Stimulated activated naive CD8-positive, alpha-beta T cell treated with anti-CD3 and anti-CD28 coated beads, Interleukin-15, amount 100 ng/mL, for 72 hours (primary cell): Measurements from ENCODE around the gene TEPSIN.

Experiments used
- ATAC-seq: fragments of 150-1000 bp; cut with Tn5 transposase; 2 replicates; pipeline ENCODE4 v1.10.0; 2021; ENCODE audit warnings: mild to moderate bottlenecking, moderate library complexity
- DNase-seq, 2 donors: peaks; one replicate each; pipeline ENCODE4 v3.0.0; 2021 to 2022
- H3K27ac Mint-ChIP-seq, 2 donors: one replicate each; pipeline ENCODE4 v1.8.0; 2022; ENCODE audit warnings: mild to moderate bottlenecking in 2 of 2, mixed read lengths in 2 of 2, moderate library complexity in 2 of 2
- H3K27me3 Mint-ChIP-seq: one replicate; pipeline ENCODE4 v1.8.0; 2022; ENCODE audit warnings: mixed read lengths
- H3K4me1 Mint-ChIP-seq: one replicate; pipeline ENCODE4 v1.8.0; 2022; ENCODE audit warnings: mild to moderate bottlenecking, mixed read lengths
- H3K4me3 Mint-ChIP-seq, 2 donors: one replicate each; pipeline ENCODE4 v1.8.0; 2022; ENCODE audit warnings: mild to moderate bottlenecking in 2 of 2, mixed read lengths in 2 of 2, moderate library complexity in 1 of 2
- H3K9me3 Mint-ChIP-seq, 2 donors: one replicate each; pipeline ENCODE4 v1.8.0; 2022; ENCODE audit warnings: mixed read lengths in 2 of 2

The TEPSIN gene

DNA sequence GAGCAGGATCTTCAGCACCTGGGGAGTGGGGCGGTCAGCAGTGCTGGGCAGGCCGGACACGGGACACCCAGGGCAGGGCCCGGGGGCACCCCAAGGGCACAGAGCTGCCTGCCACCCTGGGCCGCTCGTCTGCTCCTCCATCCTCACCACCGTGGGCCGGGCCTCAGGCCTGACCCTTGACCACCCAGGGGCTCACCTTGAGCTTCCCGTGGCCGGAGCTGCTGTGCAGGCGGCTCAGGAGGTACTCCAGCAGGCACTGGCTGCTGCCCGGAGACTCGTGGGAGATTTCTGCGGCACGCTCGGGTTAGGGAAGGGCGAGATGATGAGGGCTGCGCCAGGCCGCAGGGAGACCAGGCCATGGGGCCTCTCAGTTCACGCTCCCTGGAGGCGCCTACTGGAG, 2.1 kb downstream of the TEPSIN start:
- H3K27me3 Mint-ChIP-seq, result no peaks in the 10 kb centered on the region
- H3K4me1 Mint-ChIP-seq, result peaks cover 57% of the 10 kb centered on the region
- no peak overlapping the region for H3K27ac Mint-ChIP-seq
- DNase-seq (no peak), ATAC-seq (no peak)
- no peak overlapping the region for H3K4me3 Mint-ChIP-seq
- H3K9me3 Mint-ChIP-seq, result no peaks in the 10 kb centered on the region

DNA sequence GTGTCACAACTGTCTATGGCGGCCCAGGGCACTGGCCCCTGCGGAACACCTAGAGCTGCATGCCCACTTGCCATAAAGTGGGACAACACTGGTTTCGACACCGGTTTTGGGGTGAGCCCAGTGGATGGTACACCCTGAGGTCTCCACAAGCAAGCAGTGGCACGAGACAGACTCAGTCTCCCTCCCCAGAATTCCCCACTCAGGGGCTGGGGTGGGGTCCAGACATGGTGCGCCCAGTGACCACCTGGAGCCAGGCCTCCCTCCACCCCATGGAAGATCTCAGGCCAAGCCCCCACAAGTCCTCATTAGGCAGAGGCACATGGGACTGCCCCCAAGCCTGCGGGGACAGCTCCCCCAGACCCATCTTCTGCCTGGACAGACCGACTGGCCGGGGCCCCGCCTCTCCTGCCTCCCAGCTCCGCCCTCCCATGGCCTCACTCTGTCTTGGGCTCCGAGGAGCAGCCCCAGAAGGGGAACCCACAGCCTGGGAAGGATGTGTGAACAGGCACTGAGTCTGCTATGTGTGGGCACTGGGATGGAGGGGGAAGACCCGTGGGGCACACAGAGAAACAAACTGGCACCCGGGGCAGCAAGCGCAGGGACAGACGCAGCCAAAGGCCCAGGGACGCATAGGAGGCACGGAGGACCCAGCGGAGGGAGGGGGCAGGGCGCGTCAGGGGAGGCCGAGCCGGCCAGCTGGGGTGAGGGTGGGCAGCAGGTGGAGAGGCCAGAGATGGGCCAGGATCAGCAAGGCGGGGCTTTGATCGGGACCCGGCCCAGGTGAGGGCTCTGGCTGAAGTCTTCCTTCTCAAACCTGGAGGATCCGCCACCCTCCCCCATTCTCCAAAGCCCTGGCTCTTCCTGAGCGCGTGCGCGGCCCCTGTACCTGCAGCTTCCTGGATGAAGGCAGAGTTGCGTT, 2.8 kb downstream of the TEPSIN start:
- ATAC-seq (no peak), DNase-seq (no peak)
- H3K4me3 Mint-ChIP-seq, result peak overlapping the region in 1 of 2 donors; percentile 45
- H3K27ac Mint-ChIP-seq, result peak overlapping the region in 1 of 2 donors; percentile 57
- peaks cover 50% of the 10 kb centered on the region for H3K4me1 Mint-ChIP-seq
- H3K27me3 Mint-ChIP-seq, result no peaks in the 10 kb centered on the region
- no peaks in the 10 kb centered on the region for H3K9me3 Mint-ChIP-seq

DNA sequence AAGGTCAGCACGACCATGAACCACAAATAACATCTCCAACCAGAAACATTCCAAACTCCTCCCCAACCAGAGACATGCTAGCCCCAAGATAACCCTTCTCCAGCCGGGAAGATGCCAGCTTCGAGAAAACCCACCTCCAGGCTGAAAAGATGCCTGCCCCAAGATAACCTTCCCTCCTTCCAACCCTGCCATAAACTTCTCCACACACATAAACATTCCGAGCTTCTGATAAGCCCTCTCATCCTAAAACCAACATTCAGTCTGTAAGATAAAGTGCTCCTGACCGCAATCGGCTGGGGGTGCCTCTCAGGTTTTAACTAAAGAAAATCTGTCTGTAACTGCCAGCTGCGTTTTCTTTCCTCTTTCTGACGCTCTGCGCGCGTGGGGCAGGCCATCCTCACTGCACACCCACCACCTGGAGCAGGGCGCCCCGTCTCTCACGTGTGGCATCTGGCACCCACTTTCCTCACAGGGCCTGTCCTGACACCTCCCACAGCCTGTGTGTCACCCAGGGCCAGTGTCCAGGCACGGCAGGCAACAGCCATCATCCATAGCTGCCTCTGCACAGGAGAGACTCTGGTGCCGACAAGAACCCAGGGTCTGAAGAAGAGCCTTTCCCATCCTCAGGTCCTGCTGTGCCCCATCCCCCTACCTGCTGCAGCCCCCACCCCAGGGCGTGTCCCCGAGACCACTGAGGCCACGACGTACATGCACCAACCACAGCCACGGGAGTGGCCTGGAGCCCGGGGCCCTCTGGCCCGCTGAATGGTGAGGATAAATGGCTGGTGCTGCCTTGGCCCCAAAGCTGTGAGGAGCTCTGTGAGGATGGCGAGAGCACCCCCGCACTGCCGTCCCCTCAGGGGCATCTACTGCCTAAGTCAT, 3.7 kb downstream of the TEPSIN start:
- Mint-ChIP-seq H3K27ac (peak overlapping the region in 1 of 2 donors; percentile 8), H3K4me3 (no peak overlapping the region), H3K27me3 (no peaks in the 10 kb centered on the region), H3K4me1 (peaks cover 41% of the 10 kb centered on the region), H3K9me3 (no peaks in the 10 kb centered on the region)
- DNase-seq (no peak), ATAC-seq (no peak)

DNA sequence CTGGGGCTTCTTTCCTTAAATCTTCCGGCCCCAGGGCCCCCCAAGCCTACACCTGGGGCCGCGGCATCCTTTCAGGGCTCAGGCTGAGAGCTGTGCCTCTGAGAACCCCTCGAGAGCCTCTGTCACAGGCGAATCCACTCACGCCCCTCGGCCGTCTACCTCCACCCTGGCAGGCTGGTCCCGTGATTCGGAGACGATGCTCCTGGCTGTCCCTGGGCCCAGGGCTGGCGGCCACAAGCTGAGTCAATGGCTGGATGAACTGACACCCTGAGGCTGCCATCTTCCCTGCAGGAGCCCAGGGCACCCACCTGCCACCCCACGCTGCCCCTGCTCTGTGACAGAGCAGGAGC, 4.4 kb downstream of the TEPSIN start:
- Mint-ChIP-seq H3K4me3 (no peak overlapping the region), H3K27ac (no peak overlapping the region), H3K4me1 (peaks cover 36% of the 10 kb centered on the region), H3K27me3 (no peaks in the 10 kb centered on the region), H3K9me3 (no peaks in the 10 kb centered on the region)
- DNase-seq, result no peak
- ATAC-seq, result no peak

DNA sequence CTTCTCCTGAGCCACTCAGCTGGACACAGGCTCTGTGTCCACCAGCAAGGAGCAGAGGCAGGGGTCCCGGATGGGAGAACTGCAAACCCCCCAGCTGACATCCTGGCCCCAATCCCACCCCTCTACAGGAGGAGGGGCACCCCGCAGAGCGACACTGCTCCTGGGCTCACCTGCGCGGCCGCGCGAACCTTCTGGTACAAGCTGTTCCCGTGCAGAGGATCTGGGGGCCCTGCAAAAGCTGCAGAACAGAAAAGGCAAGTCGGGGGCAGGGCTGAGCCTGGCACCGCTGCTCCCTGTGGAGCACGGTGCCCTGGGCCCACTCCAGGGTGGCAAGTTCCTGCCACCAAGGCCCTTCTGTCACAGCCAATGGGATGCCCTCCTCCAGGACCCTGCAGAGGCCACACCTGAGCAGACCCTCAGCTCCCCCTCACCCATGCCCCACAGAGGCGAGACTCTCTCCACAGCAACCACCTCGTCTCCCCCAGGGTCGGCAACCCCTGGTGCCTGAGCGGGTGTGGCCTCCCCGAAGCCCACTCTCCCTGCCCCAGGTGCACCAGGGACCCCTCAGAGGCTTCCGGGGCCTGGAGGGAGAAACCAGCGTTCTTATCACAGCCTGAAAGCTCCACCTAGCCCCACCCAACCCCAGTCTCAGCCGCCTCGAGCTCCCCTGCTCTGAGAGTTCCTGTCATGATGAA, 4.9 kb downstream of the TEPSIN start:
- ATAC-seq, result no peak

DNA sequence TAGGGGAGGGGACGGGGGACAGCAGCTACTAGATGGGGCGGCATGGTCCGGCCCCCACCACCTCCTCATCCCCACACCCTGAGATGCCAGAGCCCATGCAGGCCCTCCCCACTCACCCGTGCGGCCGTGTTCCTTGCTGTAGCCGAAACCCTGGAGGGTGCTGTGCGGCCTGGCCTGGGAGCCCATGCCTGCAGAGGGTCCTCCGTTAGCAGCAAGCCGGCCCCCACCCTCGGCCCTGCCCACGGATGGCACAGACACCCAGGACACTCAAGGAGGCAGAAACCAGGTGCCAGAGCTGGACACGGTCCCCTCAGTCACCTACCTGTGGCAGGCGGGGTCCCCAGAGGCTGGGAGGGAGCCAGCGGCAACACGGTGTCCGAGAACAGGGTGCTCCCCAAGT, 5.5 kb downstream of the TEPSIN start:
- Mint-ChIP-seq H3K4me1 (peaks cover 36% of the 10 kb centered on the region), H3K4me3 (no peak overlapping the region), H3K27me3 (no peaks in the 10 kb centered on the region), H3K27ac (no peak overlapping the region), H3K9me3 (no peaks in the 10 kb centered on the region)
- no peak for DNase-seq
- peak; percentile 19 for ATAC-seq

More for the DNA sequence above, 4.9 kb downstream of the TEPSIN start:
- no peaks in the 10 kb centered on the region for H3K27me3 Mint-ChIP-seq
- no peak overlapping the region for H3K4me3 Mint-ChIP-seq
- peaks cover 36% of the 10 kb centered on the region for H3K4me1 Mint-ChIP-seq
- no peak for DNase-seq
- no peaks in the 10 kb centered on the region for H3K9me3 Mint-ChIP-seq
- peak overlapping the region in 1 of 2 donors; percentile 34 for H3K27ac Mint-ChIP-seq

DNA sequence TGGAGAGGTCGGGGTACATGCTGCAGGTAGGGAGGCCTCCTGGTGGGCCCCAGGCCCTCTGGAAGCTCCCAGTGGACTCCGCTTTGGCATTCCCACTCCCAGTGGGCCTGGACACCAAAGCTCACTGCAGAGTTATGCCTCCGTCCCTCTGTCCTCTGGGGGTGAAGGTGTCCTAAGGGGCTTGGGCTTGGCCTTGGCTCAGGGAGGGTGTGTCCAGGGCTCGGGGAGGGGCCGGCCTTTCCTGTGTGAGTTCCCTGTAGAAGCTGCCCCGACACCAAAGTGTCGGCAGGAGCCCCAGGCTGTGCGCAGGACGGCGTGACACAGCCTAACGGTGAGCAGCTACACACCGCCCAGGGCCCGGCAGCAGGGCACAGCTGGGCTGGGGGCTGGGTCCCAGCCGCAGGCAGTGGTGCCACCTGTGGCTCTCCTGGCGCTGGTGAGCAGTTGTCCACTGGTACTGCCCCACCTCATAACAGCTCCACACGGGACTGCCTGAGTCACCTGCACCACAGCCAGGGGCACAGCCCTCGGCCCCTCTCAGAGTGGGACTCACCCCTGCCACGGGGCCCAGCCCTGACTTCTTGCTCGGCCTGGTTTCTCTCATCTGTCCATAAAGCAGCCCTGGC, 6.1 kb downstream of the TEPSIN start:
- Mint-ChIP-seq H3K27ac (no peak overlapping the region), H3K27me3 (no peaks in the 10 kb centered on the region), H3K4me3 (no peak overlapping the region), H3K9me3 (no peaks in the 10 kb centered on the region), H3K4me1 (peaks cover 38% of the 10 kb centered on the region)
- DNase-seq, result no peak
- peak; percentile 9 for ATAC-seq

DNA sequence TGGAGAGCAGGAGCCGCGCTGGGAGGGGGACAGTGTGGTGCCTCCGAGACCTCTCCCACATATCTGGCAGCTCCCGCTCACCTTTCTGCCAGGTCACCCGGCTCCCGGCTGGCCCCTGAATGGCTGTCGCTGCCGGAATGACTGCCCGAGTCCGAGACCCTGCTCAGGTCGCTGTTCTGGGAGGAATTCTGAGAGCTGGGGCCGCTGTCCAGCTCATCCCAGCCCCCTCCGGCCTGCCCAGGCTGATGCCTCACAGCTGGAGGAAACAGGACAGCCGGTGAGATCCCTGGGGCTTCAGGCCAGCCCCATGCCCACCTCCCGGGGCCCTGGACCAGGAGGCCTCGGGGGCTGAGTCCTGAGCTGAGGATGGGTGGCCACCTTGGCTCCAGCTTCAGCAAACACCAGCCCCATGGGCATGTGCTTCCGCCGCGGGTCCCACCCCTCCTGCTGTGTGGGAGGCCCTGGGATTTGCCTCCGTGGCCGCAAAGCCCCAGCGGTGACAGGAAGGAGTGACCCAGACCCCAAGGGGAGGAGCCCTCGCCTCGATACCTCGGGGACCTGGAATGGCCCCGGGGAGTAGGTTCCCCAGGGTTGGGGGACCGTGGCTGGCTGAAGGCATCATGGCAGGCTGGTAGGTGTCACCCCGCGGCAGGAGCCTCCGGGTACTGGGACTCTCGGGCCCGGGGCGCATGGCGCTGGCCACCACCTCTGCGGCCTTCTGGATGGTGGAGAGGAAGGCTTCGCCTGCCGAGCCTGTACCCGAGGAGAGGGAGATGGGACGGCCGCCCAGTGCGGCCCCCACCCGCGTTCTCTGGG, 6.9 kb downstream of the TEPSIN start:
- no peak for ATAC-seq
- peaks cover 34% of the 10 kb centered on the region for H3K4me1 Mint-ChIP-seq

DNA sequence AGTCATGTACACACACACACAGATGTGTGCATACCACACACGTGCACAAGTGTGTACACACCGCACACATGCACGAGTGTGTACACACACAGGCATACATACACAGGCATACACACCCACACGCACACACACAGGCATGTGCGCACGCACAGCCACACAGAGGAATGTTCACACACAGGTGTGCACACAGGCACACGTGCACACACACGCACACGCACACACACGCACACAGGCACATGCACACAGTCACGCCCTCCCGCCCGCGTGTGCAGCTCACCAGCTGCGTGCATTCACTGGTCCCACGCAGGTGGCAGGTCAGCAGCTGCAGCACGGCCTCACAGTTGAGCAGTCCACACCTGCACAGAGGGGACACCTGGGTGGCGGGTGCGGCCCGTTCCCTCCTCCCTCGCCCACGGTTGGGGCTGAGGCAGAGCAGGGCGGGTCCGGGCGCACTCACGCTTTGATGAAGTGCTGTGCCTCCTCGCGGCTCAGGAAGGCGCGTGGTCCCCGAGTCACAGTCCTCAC, 7.7 kb downstream of the TEPSIN start:
- no peaks in the 10 kb centered on the region for H3K27me3 Mint-ChIP-seq
- H3K27ac Mint-ChIP-seq, result no peak overlapping the region
- DNase-seq, result no peak
- no peak for ATAC-seq
- no peaks in the 10 kb centered on the region for H3K9me3 Mint-ChIP-seq
- no peak overlapping the region for H3K4me3 Mint-ChIP-seq
- peaks cover 26% of the 10 kb centered on the region for H3K4me1 Mint-ChIP-seq

More for the DNA sequence above, 6.9 kb downstream of the TEPSIN start:
- H3K27ac Mint-ChIP-seq, result no peak overlapping the region
- no peaks in the 10 kb centered on the region for H3K27me3 Mint-ChIP-seq
- no peak overlapping the region for H3K4me3 Mint-ChIP-seq
- no peak for DNase-seq
- no peaks in the 10 kb centered on the region for H3K9me3 Mint-ChIP-seq

DNA sequence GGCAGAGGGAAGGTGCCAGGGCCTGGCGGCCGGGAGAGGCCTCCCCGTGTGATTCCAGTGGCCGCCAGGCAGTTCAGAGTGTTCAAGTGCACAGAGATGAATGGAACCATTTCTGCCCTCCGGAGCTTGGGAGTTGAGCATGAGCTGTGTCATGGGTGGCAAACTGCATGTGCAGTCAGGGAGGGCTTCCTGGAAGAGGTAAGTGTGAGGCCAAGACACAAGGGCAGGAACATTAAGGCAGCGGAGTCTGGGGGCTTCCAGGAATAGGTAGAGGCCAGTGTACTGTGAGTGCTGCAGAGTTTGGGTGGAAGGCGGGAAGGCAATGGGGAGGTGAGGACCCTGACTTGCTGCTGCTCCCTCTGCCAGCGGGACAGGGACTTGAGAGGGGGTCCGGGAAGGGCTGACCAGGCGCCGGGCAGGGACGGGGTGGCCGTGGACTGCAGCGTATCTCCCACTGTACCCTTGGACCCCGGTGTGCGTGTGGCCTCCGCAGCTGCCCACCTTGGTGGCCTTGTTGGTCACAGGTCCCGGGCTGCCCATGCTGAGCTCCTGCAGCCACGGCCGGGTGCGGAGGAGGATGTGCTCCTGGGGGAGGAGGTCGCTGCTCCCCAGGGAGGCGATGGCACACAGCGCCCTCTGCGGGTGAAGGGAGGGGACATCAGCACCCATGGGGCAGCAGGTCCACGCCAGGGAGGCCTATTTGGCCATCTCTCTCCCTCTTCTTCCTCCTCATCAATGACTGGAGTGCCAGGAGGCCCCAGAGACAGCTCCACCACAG, 8.6 kb downstream of the TEPSIN start:
- H3K9me3 Mint-ChIP-seq, result no peaks in the 10 kb centered on the region
- H3K27ac Mint-ChIP-seq, result peak overlapping the region in 1 of 2 donors; percentile 58
- H3K4me1 Mint-ChIP-seq, result peaks cover 17% of the 10 kb centered on the region
- no peak overlapping the region for H3K4me3 Mint-ChIP-seq
- ATAC-seq (no peak), DNase-seq (no peak)
- no peaks in the 10 kb centered on the region for H3K27me3 Mint-ChIP-seq

DNA sequence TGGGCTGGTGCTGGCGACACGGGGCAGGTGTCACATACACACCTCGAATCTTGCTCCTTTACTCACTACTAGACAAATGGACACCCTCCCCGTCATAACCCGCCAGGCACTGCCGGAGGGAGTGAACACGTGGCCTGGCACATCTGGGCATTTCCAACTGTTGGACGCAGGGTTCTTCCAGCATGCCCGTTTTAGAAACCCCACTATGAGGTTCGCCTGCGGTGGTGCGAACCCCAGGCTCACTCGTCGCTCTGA, 9.3 kb downstream of the TEPSIN start:
- no peak for DNase-seq
- H3K4me3 Mint-ChIP-seq, result no peak overlapping the region
- H3K9me3 Mint-ChIP-seq, result no peaks in the 10 kb centered on the region
- H3K4me1 Mint-ChIP-seq, result peaks cover 10% of the 10 kb centered on the region
- H3K27me3 Mint-ChIP-seq, result no peaks in the 10 kb centered on the region
- H3K27ac Mint-ChIP-seq, result no peak overlapping the region
- ATAC-seq, result no peak

DNA sequence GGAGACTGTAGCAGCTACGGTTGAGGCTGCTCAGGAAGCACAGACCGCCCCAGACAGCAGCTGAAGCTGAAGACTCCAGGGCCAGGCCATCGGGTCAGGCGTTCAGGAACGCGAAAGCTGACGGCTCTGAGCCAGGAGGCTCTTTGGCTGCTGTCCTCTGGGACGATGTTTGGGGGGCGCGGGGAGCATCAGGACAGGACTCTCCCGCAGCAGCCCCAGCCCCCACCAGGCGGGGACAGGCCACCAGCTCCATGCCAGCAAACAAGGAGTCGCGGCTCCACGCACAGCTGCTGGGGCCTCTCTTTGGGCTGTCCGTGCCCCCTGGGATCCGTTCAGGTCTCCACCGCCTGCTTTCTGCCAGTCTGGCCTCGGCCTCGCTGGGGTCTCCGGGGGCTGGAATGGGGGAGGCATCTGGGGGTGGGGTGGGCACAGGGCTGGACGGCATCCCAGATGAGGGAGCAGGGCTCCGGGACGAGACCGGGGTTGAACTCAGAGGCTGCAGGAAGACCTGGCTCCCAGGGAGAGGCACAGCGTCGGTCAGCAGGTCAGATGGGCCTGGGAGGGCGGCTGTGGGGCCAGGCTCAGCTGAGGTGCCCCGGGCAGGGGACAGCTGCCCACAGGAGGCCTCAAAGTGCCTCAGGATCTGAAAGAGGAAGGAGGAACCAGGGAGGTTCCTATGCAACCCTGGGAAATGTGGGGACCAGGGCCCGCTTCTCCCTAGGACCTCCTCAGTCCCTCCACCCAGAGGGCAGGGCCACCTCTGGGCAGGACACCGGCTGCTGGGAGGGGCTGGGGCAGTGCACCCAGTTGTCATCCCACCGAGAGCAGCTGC, 9.8 kb downstream of the TEPSIN start:
- H3K27ac Mint-ChIP-seq, result no peak overlapping the region
- ATAC-seq (no peak), DNase-seq (no peak)
- H3K9me3 Mint-ChIP-seq, result no peaks in the 10 kb centered on the region
- H3K4me1 Mint-ChIP-seq, result peaks cover 9% of the 10 kb centered on the region
- no peak overlapping the region for H3K4me3 Mint-ChIP-seq
- no peaks in the 10 kb centered on the region for H3K27me3 Mint-ChIP-seq

DNA sequence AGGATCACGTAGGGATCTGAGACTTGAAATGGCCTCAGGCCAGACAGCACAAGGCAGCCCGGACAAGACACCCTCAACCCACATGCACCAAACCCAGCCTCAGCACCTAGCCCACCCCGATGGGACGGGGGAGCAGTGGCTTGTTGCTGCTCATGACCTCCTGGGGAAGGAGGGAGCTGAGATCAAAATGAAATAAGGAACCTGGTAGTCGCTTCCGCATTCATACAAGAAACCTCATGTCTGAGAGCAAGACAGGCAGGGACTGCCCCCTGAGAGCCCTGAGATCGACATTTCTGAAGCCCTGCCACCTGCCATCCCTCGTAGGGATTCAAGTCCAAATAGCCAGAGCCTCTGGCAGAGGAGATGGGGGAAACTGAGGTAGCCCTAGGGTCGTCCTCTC, 10.4 kb downstream of the TEPSIN start:
- Mint-ChIP-seq H3K4me1 (peaks cover 15% of the 10 kb centered on the region), H3K27me3 (no peaks in the 10 kb centered on the region), H3K9me3 (no peaks in the 10 kb centered on the region), H3K4me3 (no peak overlapping the region), H3K27ac (no peak overlapping the region)
- ATAC-seq (no peak), DNase-seq (no peak)
